K562 (cell line): Measurements from ENCODE around the gene TUFM. TPM values are rescaled to one million over a fixed set of nuclear protein-coding genes. Genes with fewer than 3 reads are reported as not detected.

Experiments used
- FUS ChIP-seq: fragments of 200-400 bp; formaldehyde crosslinking; optimal IDR thresholded peaks from 2 replicates; pipeline ENCODE3; 2017; ENCODE audit warnings: low read depth, low read length
- HOMEZ ChIP-seq: fragments of 250-450 bp; sonication (Bioruptor Pico); IDR thresholded peaks from 2 replicates; pipeline ENCODE4 v1.4.0; 2020; ENCODE audit warnings: mild to moderate bottlenecking, moderate library complexity
- MNT ChIP-seq, 2 experiments: fragments of 450-650 bp; conservative IDR thresholded peaks; 2 replicates each; pipeline ENCODE4 v1.6.1; 2017; ENCODE audit warnings: mild to moderate bottlenecking in 2 of 2, moderate library complexity in 2 of 2
- MYNN ChIP-seq, 2 experiments: sonication (generic); formaldehyde crosslinking in 1 of 2; IDR thresholded peaks; 2 replicates each; pipeline versions ENCODE4 v1.5.0 to v1.6.1; 2016 to 2020; ENCODE audit warnings: antibody characterized with exemption in 1 of 2, missing genetic modification reagents in 1 of 2
- RERE ChIP-seq: sonication (generic); formaldehyde crosslinking; IDR thresholded peaks from 2 replicates; pipeline ENCODE4 v1.8.0; 2023; ENCODE audit warnings: missing genetic modification reagents, mild to moderate bottlenecking, borderline replicate concordance
- RUNX1 ChIP-seq: sonication (generic); IDR thresholded peaks from 2 replicates; pipeline ENCODE4 v1.6.1; 2016; ENCODE audit warnings: antibody characterized with exemption, low read depth
- TARDBP ChIP-seq: fragments of 450-650 bp; IDR thresholded peaks from 2 replicates; pipeline ENCODE4 v1.6.1; 2016
- ZC3H11A ChIP-seq: IDR thresholded peaks from 2 replicates; pipeline ENCODE4 v1.6.1; 2012; ENCODE audit warnings: low read depth, low read length, improper control_type of control experiment
- polyA plus RNA-seq, 8 experiments: library from polyadenylated mRNA; depleted of rRNA in 4 of 8; stranded (reverse) in 5 of 8; unstranded in 3 of 8; fragments of >200 nt; fragmentation: Nextera tagmentation in 2 of 8; fragmentation: Illumina TruSeq in 1 of 8; extraction: Ambion mirVana in 2 of 8; extraction: Trizol in 1 of 8; gene quantifications; 2 replicates each; pipeline versions ENCODE4 v1.2.1 to v1.2.3, GENCODE V29; 2011 to 2014; ENCODE audit warnings: inconsistent platforms in 1 of 8, missing spikeins in 1 of 8
- total RNA-seq, 7 experiments: library from RNA; depleted of rRNA in 6 of 7; stranded (reverse); fragments of >200 nt in 6 of 7; fragmentation: Illumina TruSeq in 2 of 7; extraction: Trizol in 2 of 7; gene quantifications; 2 replicates each; pipeline versions ENCODE4 v1.2.1 to v1.2.3, GENCODE V29; 2011 to 2021; ENCODE audit warnings: low replicate concordance in 1 of 7
- TF ChIP-seq, protein P1 (sequence below): sonication (generic); formaldehyde crosslinking; IDR thresholded peaks from 2 replicates; pipeline ENCODE4 v1.8.1; 2023; ENCODE audit warnings: mild to moderate bottlenecking, missing genetic modification reagents
- TF ChIP-seq, protein P2 (sequence below), 2 experiments: fragments of 450-650 bp in 1 of 2; sonication (generic) in 1 of 2; formaldehyde crosslinking; conservative IDR thresholded peaks; 2 replicates each; pipeline versions ENCODE4 v1.4.0 to v1.8.1; 2020 to 2022; ENCODE audit warnings: mild to moderate bottlenecking in 1 of 2, missing genetic modification reagents in 1 of 2
- TF ChIP-seq, protein P3 (sequence below): fragments of 250-450 bp; sonication (Bioruptor Pico); IDR thresholded peaks from 2 replicates; pipeline ENCODE4 v1.8.0; 2021; ENCODE audit warnings: moderate library complexity, mild to moderate bottlenecking, inconsistent platforms

Gene TUFM
- total and polyA plus RNA-seq, 9 of the 15 experiments (the other 6 are each of a cell fraction or from before 2014, with no cell fraction given) = 34.1 to 434 (median 256) TPM

GRCh38 chr16:28879841-28880588 lies 33.9 kb upstream of the TUFM start (continued):
- no peak for TF ChIP-seq HOMEZ (CRISPR knock-in tag)
- no peak for TF ChIP-seq RUNX1
- TF ChIP-seq FUS = no peak
- TF ChIP-seq, protein P1, sequence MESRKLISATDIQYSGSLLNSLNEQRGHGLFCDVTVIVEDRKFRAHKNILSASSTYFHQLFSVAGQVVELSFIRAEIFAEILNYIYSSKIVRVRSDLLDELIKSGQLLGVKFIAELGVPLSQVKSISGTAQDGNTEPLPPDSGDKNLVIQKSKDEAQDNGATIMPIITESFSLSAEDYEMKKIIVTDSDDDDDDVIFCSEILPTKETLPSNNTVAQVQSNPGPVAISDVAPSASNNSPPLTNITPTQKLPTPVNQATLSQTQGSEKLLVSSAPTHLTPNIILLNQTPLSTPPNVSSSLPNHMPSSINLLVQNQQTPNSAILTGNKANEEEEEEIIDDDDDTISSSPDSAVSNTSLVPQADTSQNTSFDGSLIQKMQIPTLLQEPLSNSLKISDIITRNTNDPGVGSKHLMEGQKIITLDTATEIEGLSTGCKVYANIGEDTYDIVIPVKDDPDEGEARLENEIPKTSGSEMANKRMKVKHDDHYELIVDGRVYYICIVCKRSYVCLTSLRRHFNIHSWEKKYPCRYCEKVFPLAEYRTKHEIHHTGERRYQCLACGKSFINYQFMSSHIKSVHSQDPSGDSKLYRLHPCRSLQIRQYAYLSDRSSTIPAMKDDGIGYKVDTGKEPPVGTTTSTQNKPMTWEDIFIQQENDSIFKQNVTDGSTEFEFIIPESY = peak; percentile 51; the same call in 1 of the 2 replicates
- TF ChIP-seq MNT (conservative IDR thresholded peaks at IDR 0.05) = peak; percentile 32 to 41; a peak in 2 of 4 replicates
- TF ChIP-seq MYNN (IDR thresholded peaks at IDR 0.05) = 0 out of 2 replicates have a peak, but pooled peaks have one; percentile 51
- TF ChIP-seq MYNN (CRISPR knock-in tag; IDR thresholded peaks at IDR 0.05) = no peak
- TF ChIP-seq RERE = 0 out of 2 replicates have a peak, but pooled peaks have one; percentile 15
- TF ChIP-seq, protein P2, sequence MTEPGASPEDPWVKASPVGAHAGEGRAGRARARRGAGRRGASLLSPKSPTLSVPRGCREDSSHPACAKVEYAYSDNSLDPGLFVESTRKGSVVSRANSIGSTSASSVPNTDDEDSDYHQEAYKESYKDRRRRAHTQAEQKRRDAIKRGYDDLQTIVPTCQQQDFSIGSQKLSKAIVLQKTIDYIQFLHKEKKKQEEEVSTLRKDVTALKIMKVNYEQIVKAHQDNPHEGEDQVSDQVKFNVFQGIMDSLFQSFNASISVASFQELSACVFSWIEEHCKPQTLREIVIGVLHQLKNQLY (CRISPR knock-in tag; conservative IDR thresholded peaks at IDR 0.05) = peak in 1 of 2 experiments; percentile 95; a peak in 2 of 4 replicates
- TF ChIP-seq ZC3H11A = no peak
- TF ChIP-seq, protein P3, sequence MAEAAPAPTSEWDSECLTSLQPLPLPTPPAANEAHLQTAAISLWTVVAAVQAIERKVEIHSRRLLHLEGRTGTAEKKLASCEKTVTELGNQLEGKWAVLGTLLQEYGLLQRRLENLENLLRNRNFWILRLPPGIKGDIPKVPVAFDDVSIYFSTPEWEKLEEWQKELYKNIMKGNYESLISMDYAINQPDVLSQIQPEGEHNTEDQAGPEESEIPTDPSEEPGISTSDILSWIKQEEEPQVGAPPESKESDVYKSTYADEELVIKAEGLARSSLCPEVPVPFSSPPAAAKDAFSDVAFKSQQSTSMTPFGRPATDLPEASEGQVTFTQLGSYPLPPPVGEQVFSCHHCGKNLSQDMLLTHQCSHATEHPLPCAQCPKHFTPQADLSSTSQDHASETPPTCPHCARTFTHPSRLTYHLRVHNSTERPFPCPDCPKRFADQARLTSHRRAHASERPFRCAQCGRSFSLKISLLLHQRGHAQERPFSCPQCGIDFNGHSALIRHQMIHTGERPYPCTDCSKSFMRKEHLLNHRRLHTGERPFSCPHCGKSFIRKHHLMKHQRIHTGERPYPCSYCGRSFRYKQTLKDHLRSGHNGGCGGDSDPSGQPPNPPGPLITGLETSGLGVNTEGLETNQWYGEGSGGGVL (CRISPR knock-in tag) = no peak
- TF ChIP-seq TARDBP = no peak
